Measurements from ENCODE around the gene CDKL2. TPM values are rescaled to one million over a fixed set of nuclear protein-coding genes. Genes with fewer than 3 reads are reported as not detected.

The CDKL2 gene
- total and polyA plus RNA-seq, 2 donors (not counting 1 experiment from before 2014, with no cell fraction given) = 0.81 TPM; not detected in 1

GRCh38 chr4:75678473-75678872 is 48.1 kb upstream of the CDKL2 start:
- Histone ChIP-seq H3K27ac (ENCODE audit: low read length in 2 of 2) (no peak overlapping the region), H3K27me3 (replicated peaks in 1 of 4; ENCODE audit: control extremely low read depth in 1 of 4, control insufficient read depth in 3 of 4, insufficient read depth in 4 of 4, low read length in 3 of 4) (no peaks in the 10 kb centered on the region), H3K36me3 (replicated peaks in 1 of 2; ENCODE audit: control extremely low read depth in 1 of 2, control insufficient read depth in 1 of 2, extremely low read depth in 1 of 2, insufficient read depth in 2 of 2, low read length in 1 of 2) (no peaks in the 10 kb centered on the region), H3K9ac (ENCODE audit: low read length) (no peak overlapping the region), H3K4me2 (replicated peaks; ENCODE audit: low read depth, low read length, poor library complexity, severe bottlenecking) (no peak overlapping the region), H3K4me3 (ENCODE audit: control extremely low read depth in 1 of 5, extremely low read depth in 1 of 5, insufficient read depth in 1 of 5, low read depth in 2 of 5, low read length in 4 of 5) (no peak overlapping the region), H2AFZ (ENCODE audit: insufficient read depth, low read depth, low read length, poor library complexity, severe bottlenecking) (no peak overlapping the region), H3K79me2 (ENCODE audit: control insufficient read depth, insufficient read depth, low read length) (peaks cover 14% of the 10 kb centered on the region), H4K20me1 (ENCODE audit: control insufficient read depth, insufficient read depth, low read length, poor library complexity, severe bottlenecking) (no peaks in the 10 kb centered on the region), H3K9me3 (ENCODE audit: control extremely low read depth in 1 of 3, control insufficient read depth in 2 of 3, insufficient read depth in 1 of 3, low read length in 2 of 3) (no peaks in the 10 kb centered on the region), H3K4me1 (ENCODE audit: control insufficient read depth in 2 of 2, insufficient read depth in 2 of 2, low read length in 2 of 2) (peaks cover 6 to 12% of the 10 kb centered on the region in 2 donors)
- Mint-ChIP-seq H3K27ac (no peak overlapping the region), H3K9me3 (ENCODE audit: insufficient read depth) (no peaks in the 10 kb centered on the region), H3K4me1 (peaks cover 12% of the 10 kb centered on the region), H3K27me3 (no peaks in the 10 kb centered on the region), H3K4me3 (no peak overlapping the region)
- DNase-seq = no peak
- intact Hi-C loops (cut with micrococcal nuclease) = no loop called here
- no peak for ATAC-seq (ENCODE audit: low read depth)
- ChIA-PET CTCF (interaction anchor here (0.7 to 1.0 kb wide), 2 partner anchors 15 to 44 kb away, joined by 3 read pairs; no protein-coding TSS in a partner anchor), POLR2A (no interaction called here)
- TF ChIP-seq CTCF (IDR thresholded peaks at IDR 0.05) (no peak), EZH2 (IDR thresholded peaks at IDR 0.05; ENCODE audit: borderline replicate concordance, insufficient read depth, low read depth, low read length, poor library complexity, severe bottlenecking) (no peak)

GRCh38 chr4:75675004-75675531 is 44.7 kb upstream of the CDKL2 start:
- no peaks in the 10 kb centered on the region for H3K9me3 ChIP-seq (ENCODE audit: control extremely low read depth in 1 of 3, control insufficient read depth in 2 of 3, insufficient read depth in 1 of 3, low read length in 2 of 3)
- no peaks in the 10 kb centered on the region for H3K9me3 Mint-ChIP-seq (ENCODE audit: insufficient read depth)
- peaks cover 20% of the 10 kb centered on the region for H4K20me1 ChIP-seq (ENCODE audit: control insufficient read depth, insufficient read depth, low read length, poor library complexity, severe bottlenecking)
- ChIA-PET CTCF (interaction anchor here (1.0 to 2.9 kb wide), 3 partner anchors 24 to 48 kb away, joined by 3 to 25 read pairs (median 6); partner anchors contain the start of gene USO1), POLR2A (interaction anchor here (0.7 kb wide), 1 partner anchor 1132 kb away, joined by 5 read pairs; no protein-coding TSS in a partner anchor)
- no peak overlapping the region for H3K4me3 Mint-ChIP-seq
- no peak overlapping the region for H2AFZ ChIP-seq (ENCODE audit: insufficient read depth, low read depth, low read length, poor library complexity, severe bottlenecking)
- peaks cover 39% of the 10 kb centered on the region for H3K79me2 ChIP-seq (ENCODE audit: control insufficient read depth, insufficient read depth, low read length)
- WGBS (ENCODE audit: insufficient coverage) = 100% methylated on average over 6 of the region's 11 CpGs
- no peak overlapping the region for H3K4me2 ChIP-seq (replicated peaks; ENCODE audit: low read depth, low read length, poor library complexity, severe bottlenecking)
- H3K36me3 ChIP-seq (replicated peaks in 1 of 2; ENCODE audit: control extremely low read depth in 1 of 2, control insufficient read depth in 1 of 2, extremely low read depth in 1 of 2, insufficient read depth in 2 of 2, low read length in 1 of 2) = no peaks in the 10 kb centered on the region
- H3K4me1 ChIP-seq (ENCODE audit: control insufficient read depth in 2 of 2, insufficient read depth in 2 of 2, low read length in 2 of 2) = peaks cover 23% of the 10 kb centered on the region in 2 donors
- H3K4me1 Mint-ChIP-seq = peaks cover 28% of the 10 kb centered on the region
- no peaks in the 10 kb centered on the region for H3K27me3 ChIP-seq (replicated peaks in 1 of 4; ENCODE audit: control extremely low read depth in 1 of 4, control insufficient read depth in 3 of 4, insufficient read depth in 4 of 4, low read length in 3 of 4)
- no peaks in the 10 kb centered on the region for H3K27me3 Mint-ChIP-seq
- H3K27ac Mint-ChIP-seq = peak overlapping the region; percentile 26
- intact Hi-C loops (cut with micrococcal nuclease) = no loop called here
- no peak overlapping the region for H3K9ac ChIP-seq (ENCODE audit: low read length)
- no peak overlapping the region for H3K4me3 ChIP-seq (ENCODE audit: control extremely low read depth in 1 of 5, extremely low read depth in 1 of 5, insufficient read depth in 1 of 5, low read depth in 2 of 5, low read length in 4 of 5)
- no peak for DNase-seq
- no peak for ATAC-seq (ENCODE audit: low read depth)
- TF ChIP-seq CTCF (IDR thresholded peaks at IDR 0.05) (no peak), EZH2 (IDR thresholded peaks at IDR 0.05; ENCODE audit: borderline replicate concordance, insufficient read depth, low read depth, low read length, poor library complexity, severe bottlenecking) (no peak)
- no peak overlapping the region for H3K27ac ChIP-seq (ENCODE audit: low read length in 2 of 2)

Data from B cell (primary cell).